SK-N-SH (cell line): ENCODE measurements around the gene EIF2B4.

Experiments
- CTCF ChIP-seq: fragments of 200-600 bp; sonication (generic); IDR thresholded peaks from 2 replicates; pipeline ENCODE4 v1.6.1; 2017; ENCODE audit warnings: antibody characterized with exemption, mild to moderate bottlenecking, moderate library complexity
- EP300 ChIP-seq, 2 experiments: IDR thresholded peaks; 2 replicates each; pipeline versions ENCODE4 v1.4.0 to v1.6.1; 2012; ENCODE audit warnings: borderline replicate concordance in 1 of 2, low read depth in 1 of 2, low read length in 1 of 2
- SMC3 ChIP-seq: IDR thresholded peaks from 2 replicates; pipeline ENCODE4 v1.6.1; 2012; ENCODE audit warnings: low read depth, low read length, improper control_type of control experiment
- USF1 ChIP-seq: IDR thresholded peaks from 2 replicates; pipeline ENCODE4 v1.4.0; 2012; ENCODE audit warnings: low read depth, borderline replicate concordance
- USF2 ChIP-seq: fragments of 150-350 bp; IDR thresholded peaks from 2 replicates; pipeline ENCODE4 v1.6.1; 2017; ENCODE audit warnings: antibody characterized with exemption, low read length, low read depth, borderline replicate concordance

- TF ChIP-seq EP300 (IDR thresholded peaks at IDR 0.05; ENCODE audit: borderline replicate concordance in 1 of 2, low read depth in 1 of 2, low read length in 1 of 2) (no peak), USF1 (no peak), CTCF (no peak), SMC3 (no peak), USF2 (no peak)
Observed at GRCh38 chr2:27353762-27354596, 16.2 kb downstream of the EIF2B4 start.
